Astrocyte (in vitro differentiated cells and primary cell): ENCODE data around the gene GSG1L. TPM values are rescaled to one million over a fixed set of nuclear protein-coding genes. Genes with fewer than 3 reads are reported as not detected.

Experiments used
- DNase-seq: peaks from one replicate; pipeline ENCODE4 v3.0.0-alpha.2; 2010; ENCODE audit warnings: low read depth
- FAIRE-seq: peaks from 2 replicates; lab custom pipeline; 2011; peaks lifted over from hg19 to GRCh38; lab: Jason Lieb, UNC
- H2AFZ ChIP-seq: 2 replicates; pipeline ENCODE4 v1.6.0; 2012; ENCODE audit warnings: low read depth, low read length, inconsistent platforms
- H3K27ac ChIP-seq: 2 replicates; pipeline ENCODE4 v1.5.1; 2011; ENCODE audit warnings: low read depth, low read length, inconsistent platforms
- H3K27me3 ChIP-seq: 2 replicates; pipeline ENCODE4 v1.6.0; 2011; ENCODE audit warnings: low read length, inconsistent platforms; ENCODE audit not compliant: insufficient read depth
- H3K36me3 ChIP-seq: 2 replicates; pipeline ENCODE4 v1.5.1; 2011; ENCODE audit warnings: low read length, inconsistent platforms; ENCODE audit not compliant: insufficient read depth
- H3K4me1 ChIP-seq: 2 replicates; pipeline ENCODE4 v1.5.1; 2011; ENCODE audit warnings: low read length, inconsistent platforms; ENCODE audit not compliant: insufficient read depth
- H3K4me2 ChIP-seq: 2 replicates; pipeline ENCODE4 v1.6.0; 2012; ENCODE audit warnings: low read length, inconsistent platforms
- H3K4me3 ChIP-seq: 2 replicates; pipeline ENCODE4 v1.5.1; 2011; ENCODE audit warnings: low read depth, mild to moderate bottlenecking, low read length, inconsistent platforms; ENCODE audit not compliant: insufficient read depth
- H3K79me2 ChIP-seq: 2 replicates; pipeline ENCODE4 v1.6.0; 2012; ENCODE audit warnings: mild to moderate bottlenecking, low read length, inconsistent platforms; ENCODE audit not compliant: insufficient read depth
- H3K9ac ChIP-seq: 2 replicates; pipeline ENCODE4 v1.6.0; 2012; ENCODE audit warnings: mild to moderate bottlenecking, low read length, inconsistent platforms
- H3K9me3 ChIP-seq: 2 replicates; pipeline ENCODE4 v1.5.1; 2012; ENCODE audit warnings: low read depth, mild to moderate bottlenecking, low read length, inconsistent platforms; ENCODE audit not compliant: insufficient read depth
- H4K20me1 ChIP-seq: 2 replicates; pipeline ENCODE4 v1.6.0; 2012; ENCODE audit warnings: low read length, inconsistent platforms; ENCODE audit not compliant: insufficient read depth
- H3K27ac Mint-ChIP-seq: one replicate; pipeline ENCODE4 v1.8.0; 2021; ENCODE audit warnings: mild to moderate bottlenecking, mixed read lengths; ENCODE audit not compliant: unreplicated experiment
- H3K27me3 Mint-ChIP-seq: one replicate; pipeline ENCODE4 v1.8.0; 2021; ENCODE audit warnings: low read depth, mixed read lengths; ENCODE audit not compliant: unreplicated experiment
- H3K36me3 Mint-ChIP-seq: one replicate; pipeline ENCODE4 v1.8.0; 2021; ENCODE audit warnings: low read depth, mixed read lengths; ENCODE audit not compliant: unreplicated experiment
- H3K4me1 Mint-ChIP-seq: one replicate; pipeline ENCODE4 v1.8.0; 2021; ENCODE audit warnings: low read depth, mixed read lengths; ENCODE audit not compliant: unreplicated experiment
- H3K4me3 Mint-ChIP-seq: one replicate; pipeline ENCODE4 v1.8.0; 2021; ENCODE audit warnings: mild to moderate bottlenecking, moderate library complexity, mixed read lengths; ENCODE audit not compliant: unreplicated experiment
- H3K9me3 Mint-ChIP-seq: one replicate; pipeline ENCODE4 v1.8.0; 2021; ENCODE audit warnings: mild to moderate bottlenecking, mixed read lengths; ENCODE audit not compliant: unreplicated experiment
- CTCF ChIP-seq: IDR thresholded peaks from 2 replicates; pipeline ENCODE4 v1.5.1; 2011; ENCODE audit warnings: low read depth, mild to moderate bottlenecking, inconsistent platforms, low read length, moderate library complexity; ENCODE audit not compliant: insufficient read depth
- EZH2 ChIP-seq: IDR thresholded peaks from 2 replicates; pipeline ENCODE4 v1.6.1; 2012; ENCODE audit warnings: mild to moderate bottlenecking, low read length, inconsistent platforms; ENCODE audit not compliant: insufficient read depth
- total RNA-seq: library from RNA; stranded (reverse); gene quantifications from 2 replicates; pipeline ENCODE4 v1.2.1, GENCODE V29; 2021

The GSG1L gene
- total RNA-seq, 1 donor from 2014 or later: not detected

DNA sequence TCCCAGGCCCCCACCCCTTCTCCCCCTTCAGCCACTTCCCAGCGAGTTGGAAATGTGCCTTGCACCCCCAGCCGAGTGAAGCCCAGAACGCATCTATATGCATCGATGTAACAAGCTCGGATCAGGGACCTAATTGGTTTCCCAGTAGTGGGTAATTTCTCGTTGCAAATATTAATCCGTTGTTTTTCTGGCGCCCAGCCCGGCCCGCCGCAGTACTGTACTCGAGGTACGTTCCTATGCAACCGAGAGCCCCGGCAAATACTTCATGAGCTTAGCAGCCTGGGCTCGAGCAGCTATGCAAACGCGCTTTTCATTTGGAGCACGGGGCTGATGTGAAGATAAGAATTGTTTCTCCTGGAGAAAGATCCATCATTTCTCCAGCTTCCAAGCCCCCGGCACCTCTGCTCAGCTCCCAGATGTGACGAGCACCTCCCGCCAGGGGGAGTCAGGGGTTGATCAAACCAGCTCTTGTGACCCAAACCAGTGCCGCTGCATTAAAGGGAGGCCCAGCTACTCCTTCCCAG lies 283.8 kb downstream of the GSG1L start:
- Histone ChIP-seq H3K9ac (no peak overlapping the region), H3K79me2 (no peaks in the 10 kb centered on the region), H3K9me3 (no peaks in the 10 kb centered on the region), H3K4me3 (no peak overlapping the region), H3K4me1 (peaks cover 20% of the 10 kb centered on the region), H2AFZ (no peak overlapping the region), H3K4me2 (peak overlapping the region; percentile 59), H3K27me3 (no peaks in the 10 kb centered on the region), H4K20me1 (no peaks in the 10 kb centered on the region), H3K27ac (no peak overlapping the region), H3K36me3 (no peaks in the 10 kb centered on the region)
- FAIRE-seq (no peak), DNase-seq (peak; percentile 47)
- peaks cover 2% of the 10 kb centered on the region for H3K36me3 Mint-ChIP-seq
- peaks cover 1% of the 10 kb centered on the region for H3K9me3 Mint-ChIP-seq
- no peak overlapping the region for H3K27ac Mint-ChIP-seq
- no peaks in the 10 kb centered on the region for H3K4me1 Mint-ChIP-seq
- peaks cover 4% of the 10 kb centered on the region for H3K27me3 Mint-ChIP-seq
- TF ChIP-seq CTCF (peak; percentile 59), EZH2 (no peak)
- H3K4me3 Mint-ChIP-seq: no peak overlapping the region

DNA sequence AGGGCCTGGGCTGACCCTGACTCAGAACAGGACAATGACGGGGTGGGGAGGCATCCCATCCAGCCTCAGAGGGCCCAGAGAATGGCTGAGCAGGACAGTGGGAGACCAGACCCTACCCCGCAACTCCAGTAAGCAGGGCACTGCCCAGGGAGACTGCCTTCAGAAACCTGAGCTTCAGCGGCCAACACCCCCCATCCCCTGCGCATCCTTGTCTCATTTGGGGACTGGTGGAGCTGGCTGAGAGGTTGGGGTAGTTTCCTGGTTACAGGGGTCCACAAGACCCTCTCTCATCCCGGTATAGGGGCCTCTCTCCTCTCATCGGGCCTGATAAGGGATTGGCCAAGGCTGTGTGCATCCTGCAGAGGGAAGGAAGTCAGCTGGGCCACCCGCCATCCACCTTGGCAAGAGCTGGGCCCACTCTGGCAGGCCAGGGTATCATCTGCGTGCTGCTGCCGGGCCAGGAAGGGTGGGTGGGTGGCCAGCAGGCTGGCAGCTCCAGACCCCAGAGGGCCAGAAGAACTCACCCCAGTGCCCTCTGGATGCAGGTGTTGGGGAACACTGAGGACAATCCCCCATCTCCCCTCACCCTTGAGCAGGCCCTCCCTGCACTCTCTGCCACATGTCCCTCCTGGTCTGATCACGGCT lies 284.5 kb downstream of the GSG1L start:
- no peaks in the 10 kb centered on the region for H3K79me2 ChIP-seq
- H3K9me3 ChIP-seq: no peaks in the 10 kb centered on the region
- H3K27ac Mint-ChIP-seq: no peak overlapping the region
- H3K4me1 ChIP-seq: peaks cover 20% of the 10 kb centered on the region
- TF ChIP-seq CTCF: no peak
- no peak for TF ChIP-seq EZH2
- FAIRE-seq: no peak
- no peak overlapping the region for H3K4me3 ChIP-seq
- H3K4me3 Mint-ChIP-seq: no peak overlapping the region
- H3K27ac ChIP-seq: no peak overlapping the region
- H3K4me2 ChIP-seq: peak overlapping the region; percentile 59
- H3K27me3 ChIP-seq: no peaks in the 10 kb centered on the region
- no peaks in the 10 kb centered on the region for H3K4me1 Mint-ChIP-seq
- no peak for DNase-seq
- peaks cover 4% of the 10 kb centered on the region for H3K27me3 Mint-ChIP-seq
- peaks cover 2% of the 10 kb centered on the region for H3K36me3 Mint-ChIP-seq
- H3K9me3 Mint-ChIP-seq: peaks cover 3% of the 10 kb centered on the region
- H2AFZ ChIP-seq: no peak overlapping the region
- H4K20me1 ChIP-seq: no peaks in the 10 kb centered on the region
- H3K36me3 ChIP-seq: no peaks in the 10 kb centered on the region
- H3K9ac ChIP-seq: no peak overlapping the region
